ENCODE measurements around the gene DDR1.

- no peak for TF ChIP-seq L3MBTL2 (conservative IDR thresholded peaks at IDR 0.05)
- TF ChIP-seq ELF4 (IDR thresholded peaks at IDR 0.05) = no peak
Observed at GRCh38 chr6:30871592-30872183, 12.6 kb upstream of the DDR1 start.
